Tibial nerve (tissue), 3 donors: ENCODE data around the gene FBXW8.

Experiments used
- CTCF ChIP-seq, 5 experiments: fragments of 200-600 bp in 3 of 5; fragments of 450-650 bp in 2 of 5; sonication (generic) in 3 of 5; IDR thresholded peaks; one replicate each; pipeline ENCODE4 v1.5.1; 2016 to 2019; ENCODE audit warnings: antibody characterized with exemption in 5 of 5, mild to moderate bottlenecking in 3 of 5, moderate library complexity in 2 of 5
- POLR2A ChIP-seq, 2 donors: fragments of 450-650 bp; IDR thresholded peaks; one replicate each; pipeline ENCODE4 v1.6.1; 2017; ENCODE audit warnings: antibody characterized with exemption in 2 of 2, mild to moderate bottlenecking in 2 of 2, moderate library complexity in 2 of 2

- TF ChIP-seq CTCF (IDR thresholded peaks at IDR 0.05) (no peak), POLR2A (IDR thresholded peaks at IDR 0.05) (no peak)
Observed at GRCh38 chr12:117067016-117067415, 156.3 kb downstream of the FBXW8 start.
